ENCODE measurements around the gene ING4.

The ING4 gene

DNA sequence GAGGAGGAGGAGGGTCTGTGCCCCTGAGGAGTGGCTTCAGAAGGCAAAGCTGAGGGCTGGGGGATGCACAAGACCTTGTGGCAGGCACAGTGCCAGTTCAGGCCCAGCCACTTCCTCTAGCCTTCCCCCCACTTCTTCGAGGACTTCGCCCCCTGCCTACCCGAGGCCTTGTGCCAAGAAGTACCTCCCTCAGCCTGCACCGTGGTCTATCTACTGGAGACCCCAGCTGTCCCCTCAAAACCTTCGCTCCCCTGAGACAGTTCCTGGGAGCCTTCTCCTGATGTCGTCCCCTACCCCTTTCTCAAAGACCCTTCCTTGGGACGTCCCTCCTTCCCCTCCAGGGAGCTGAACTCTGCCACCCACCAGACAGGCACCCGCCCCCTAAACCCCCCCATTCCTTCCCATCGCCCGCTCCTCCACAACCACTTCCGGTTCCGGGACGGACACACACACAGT lies 25.7 kb upstream of the ING4 start:
- DNase-seq (ENCODE audit: low read depth), result no peak

DNA sequence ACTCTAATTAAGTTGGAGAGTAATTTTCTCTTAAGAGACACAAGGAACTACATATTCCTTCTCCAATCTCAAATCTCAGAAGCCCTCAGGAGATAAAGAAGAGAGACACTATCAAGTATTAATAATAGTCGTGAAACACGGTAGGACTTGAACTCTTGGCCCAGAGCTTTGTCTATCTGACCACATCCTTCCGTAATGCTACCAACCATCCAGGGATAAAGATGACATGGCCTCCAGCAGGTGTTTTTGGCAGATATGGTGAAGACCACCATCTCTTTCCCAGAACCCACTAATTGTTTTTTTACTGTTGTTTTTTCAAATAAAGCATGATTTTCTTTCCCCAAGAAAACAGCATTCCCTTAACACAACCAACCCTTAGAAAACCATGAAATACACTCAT lies 22.9 kb upstream of the ING4 start:
- DNase-seq (ENCODE audit: low read depth), result no peak

DNA sequence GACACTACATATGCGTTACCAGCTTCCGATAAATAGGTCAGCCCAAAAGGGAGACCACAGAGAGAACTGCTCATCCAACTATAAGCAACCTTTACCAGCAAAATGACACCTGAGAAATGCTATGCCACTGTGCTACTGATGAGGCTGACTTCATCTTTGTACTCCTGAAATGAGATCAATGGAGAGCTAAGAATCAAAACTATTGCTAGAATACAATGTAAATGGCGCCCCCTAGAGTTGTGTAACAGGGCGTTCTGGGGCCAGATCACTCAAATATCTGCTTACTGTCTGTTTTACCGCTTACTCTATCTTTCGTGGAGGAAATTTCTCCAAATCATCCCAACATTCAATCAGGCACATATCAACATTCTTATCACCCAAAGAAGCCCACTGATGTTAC lies 21.7 kb upstream of the ING4 start:
- DNase-seq (ENCODE audit: low read depth), result no peak

DNA sequence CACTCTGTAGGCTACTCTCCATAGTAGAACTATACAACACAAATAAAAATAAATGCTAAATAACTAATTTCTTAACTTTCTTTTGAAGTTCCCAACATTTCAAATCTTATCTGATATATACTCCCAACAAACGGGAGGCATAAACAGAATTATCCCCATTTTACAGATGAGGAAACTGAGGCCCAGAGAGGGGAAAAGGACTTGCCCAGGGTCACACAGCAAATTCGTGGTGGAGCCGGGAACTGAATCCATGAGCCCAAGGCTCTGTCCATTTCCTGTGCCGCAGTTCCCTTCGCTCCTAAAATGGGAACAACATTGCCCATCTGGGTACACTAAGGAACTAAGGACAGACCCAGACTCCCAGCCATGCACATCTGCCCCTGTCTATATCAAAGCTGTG lies 14.0 kb upstream of the ING4 start:
- DNase-seq (ENCODE audit: low read depth), result no peak

DNA sequence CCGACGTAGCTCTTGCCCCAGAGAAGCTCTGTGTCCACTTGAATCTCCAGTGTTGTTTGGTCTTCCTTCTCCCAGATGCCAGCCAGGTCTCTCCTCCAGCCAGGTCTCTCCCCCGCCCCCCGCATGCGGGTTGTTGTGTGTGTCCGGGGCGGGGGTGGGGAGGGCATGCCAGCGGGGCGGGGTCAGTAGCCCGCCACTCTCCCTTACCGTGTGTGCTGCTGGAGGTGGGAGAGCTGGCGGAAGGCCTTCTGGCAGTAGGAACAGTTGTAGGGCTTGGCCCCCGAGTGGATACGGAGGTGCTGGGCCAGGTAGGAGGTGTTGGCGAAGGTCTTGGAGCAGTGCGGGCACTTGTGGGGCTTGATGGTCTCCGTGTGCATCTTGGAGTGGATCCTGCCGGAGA lies 9.2 kb upstream of the ING4 start:
- DNase-seq (ENCODE audit: low read depth), result no peak

DNA sequence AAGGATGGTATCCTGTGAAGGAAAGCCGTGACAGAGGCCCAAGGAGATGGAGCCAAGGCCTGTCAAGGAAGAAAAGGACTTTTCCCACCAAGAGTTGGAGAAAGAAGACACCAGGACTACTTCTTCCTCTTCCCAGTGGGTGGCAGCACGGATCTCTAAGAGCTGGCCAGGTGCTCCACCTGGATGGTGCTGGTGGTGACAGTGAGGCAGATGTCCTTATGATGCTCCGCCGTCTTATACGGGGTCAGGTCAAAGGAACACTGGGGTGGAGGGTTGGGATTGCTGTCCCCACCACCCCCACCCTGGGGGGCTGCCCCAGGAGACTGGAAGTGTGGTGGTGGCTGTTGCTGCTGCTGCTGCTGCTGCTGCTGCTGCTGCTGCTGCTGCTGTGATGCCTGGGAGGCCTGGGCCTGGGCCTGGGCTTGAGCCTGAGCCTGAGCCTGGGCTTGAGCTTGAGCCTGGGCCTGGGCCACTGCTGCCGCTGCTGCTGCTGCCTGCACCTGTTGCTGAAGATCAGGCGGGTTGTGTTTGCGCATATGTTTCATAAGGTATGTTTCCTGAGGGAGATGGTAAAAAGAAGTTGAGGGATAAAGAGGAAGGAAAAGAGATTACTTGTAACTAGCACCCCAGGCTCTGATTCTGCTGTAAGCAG lies 4.8 kb upstream of the ING4 start:
- DNase-seq (ENCODE audit: low read depth), result no peak

DNA sequence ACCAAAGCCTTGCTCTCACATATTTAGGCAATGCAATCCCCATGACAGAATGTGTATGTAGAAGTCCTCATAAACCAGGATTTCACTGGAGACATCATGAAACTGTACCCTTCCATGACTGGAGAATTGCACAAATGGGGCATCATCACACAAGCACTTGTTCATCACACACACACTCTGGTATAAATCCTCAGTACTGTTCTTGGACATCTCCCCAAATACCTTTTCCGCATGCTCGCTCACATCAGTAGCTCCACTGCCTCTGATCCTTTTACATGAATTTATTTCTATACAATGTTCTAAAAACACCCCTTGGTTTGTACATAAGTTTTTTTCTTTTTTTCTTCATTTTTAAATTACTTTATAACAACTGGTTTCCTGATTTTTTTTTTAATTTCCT lies 3.3 kb upstream of the ING4 start:
- DNase-seq (ENCODE audit: low read depth), result no peak

DNA sequence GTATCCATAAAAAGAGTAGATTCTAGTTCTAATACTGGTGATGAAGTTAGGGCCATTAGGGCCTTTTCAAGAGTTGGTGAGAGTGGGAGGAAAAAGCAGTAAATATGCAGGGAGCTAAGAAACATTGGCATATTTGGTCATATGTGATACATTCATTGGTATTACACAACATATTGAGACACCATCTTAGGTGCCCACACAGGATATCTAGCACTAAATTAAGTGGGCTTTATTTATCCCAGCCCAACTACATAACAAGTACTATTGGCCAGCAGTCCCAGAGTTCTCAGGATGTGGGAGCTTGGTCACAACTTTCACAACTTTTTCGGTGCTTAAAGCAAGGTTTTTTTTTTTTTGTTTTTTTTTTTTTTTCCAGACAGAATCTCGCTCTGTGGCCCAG lies 2.0 kb upstream of the ING4 start:
- DNase-seq (ENCODE audit: low read depth), result no peak

DNA sequence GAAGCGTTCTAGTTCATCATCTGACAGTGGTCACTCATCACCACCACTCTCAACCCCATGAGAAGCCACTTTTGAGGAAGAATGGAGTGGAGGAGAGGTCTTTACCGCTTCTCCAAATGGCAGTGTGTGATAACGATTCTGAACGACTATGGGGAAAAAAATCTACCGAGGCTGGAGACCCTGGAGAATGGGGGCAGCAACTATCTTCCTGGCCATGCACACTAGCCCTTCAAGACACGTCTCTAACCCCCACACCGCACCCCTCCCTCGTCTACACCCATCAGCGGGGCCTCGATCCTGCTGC lies 365 bp downstream of the ING4 start:
- DNase-seq (ENCODE audit: low read depth), result no peak

DNA sequence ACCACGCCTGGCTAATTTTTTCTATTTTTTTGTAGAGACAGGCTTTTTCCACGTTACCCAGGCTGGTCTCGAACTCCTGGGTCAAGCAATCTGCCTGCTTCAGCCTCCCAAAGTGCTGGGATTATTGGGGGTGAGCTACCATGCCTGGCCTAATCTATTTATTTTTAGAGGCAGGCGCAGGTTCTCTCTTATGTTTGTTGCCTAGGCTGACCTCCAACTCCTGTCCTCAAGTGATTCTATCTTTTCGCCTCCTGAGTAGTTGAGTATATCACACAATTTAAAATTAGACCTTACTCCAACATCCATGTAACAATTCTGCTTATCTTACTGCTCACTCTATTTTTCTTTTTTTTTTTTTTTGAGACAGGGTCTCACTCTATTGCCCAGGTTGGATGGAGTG lies 8.9 kb downstream of the ING4 start:
- DNase-seq (ENCODE audit: low read depth), result no peak

DNA sequence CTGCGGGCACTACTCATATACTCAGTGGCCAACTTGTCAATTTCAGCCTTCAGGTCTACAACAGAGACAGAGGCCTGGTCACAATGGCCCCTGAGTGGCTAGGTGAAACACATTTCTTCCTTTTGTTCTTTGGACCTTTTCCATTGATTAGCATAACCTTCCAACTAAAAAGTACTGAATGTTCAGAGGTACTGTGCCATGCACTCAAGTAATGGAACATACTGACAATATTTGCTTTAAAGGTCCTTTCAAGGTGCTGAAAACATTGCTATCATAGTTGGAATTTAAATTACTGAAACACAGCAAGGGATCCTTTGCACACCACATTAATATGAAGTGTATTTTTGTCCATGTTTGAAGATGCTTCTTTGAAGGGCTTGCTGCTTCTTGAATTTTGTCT lies 9.6 kb downstream of the ING4 start:
- DNase-seq (ENCODE audit: low read depth), result no peak

DNA sequence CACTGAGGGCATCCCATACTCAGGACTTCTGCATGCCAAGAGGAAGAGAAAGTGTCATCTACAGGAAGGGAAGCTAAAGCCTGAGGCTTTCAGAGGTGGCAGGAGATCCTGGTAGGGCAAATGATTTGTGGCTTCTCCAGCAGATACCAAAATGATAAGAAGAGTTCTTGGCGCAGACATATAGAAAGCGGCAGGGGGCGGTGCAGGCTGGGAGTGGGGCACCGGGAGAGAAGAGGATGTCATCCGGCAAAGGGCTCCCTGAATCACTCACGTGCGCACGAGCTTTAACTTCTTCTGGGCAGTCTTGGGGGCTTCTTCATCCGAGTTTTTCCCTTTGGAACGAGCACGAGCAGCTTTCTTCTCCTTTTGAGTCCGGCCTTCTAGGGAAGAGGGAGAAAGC lies 10.5 kb downstream of the ING4 start:
- no peak for DNase-seq (ENCODE audit: low read depth)

DNA sequence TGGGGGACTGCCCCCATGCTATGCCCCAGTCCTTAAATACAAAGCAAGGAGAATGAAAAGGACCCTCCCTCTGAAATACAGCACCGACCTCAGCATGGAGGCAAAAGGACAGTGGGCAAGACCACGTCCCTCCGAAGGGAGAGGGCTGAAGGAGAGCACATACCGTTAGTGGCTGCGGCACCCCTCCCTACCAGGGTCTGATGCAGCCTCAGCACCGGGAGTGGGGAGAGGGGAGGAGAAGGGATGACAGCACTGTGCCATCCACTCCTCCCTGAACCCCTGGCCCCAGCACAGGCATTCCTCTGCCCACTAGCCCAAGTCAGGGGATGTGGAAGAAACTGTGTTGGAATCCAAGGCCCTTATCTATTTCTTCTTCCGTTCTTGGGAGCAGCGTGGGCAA lies 12.1 kb downstream of the ING4 start:
- no peak for DNase-seq (ENCODE audit: low read depth)

DNA sequence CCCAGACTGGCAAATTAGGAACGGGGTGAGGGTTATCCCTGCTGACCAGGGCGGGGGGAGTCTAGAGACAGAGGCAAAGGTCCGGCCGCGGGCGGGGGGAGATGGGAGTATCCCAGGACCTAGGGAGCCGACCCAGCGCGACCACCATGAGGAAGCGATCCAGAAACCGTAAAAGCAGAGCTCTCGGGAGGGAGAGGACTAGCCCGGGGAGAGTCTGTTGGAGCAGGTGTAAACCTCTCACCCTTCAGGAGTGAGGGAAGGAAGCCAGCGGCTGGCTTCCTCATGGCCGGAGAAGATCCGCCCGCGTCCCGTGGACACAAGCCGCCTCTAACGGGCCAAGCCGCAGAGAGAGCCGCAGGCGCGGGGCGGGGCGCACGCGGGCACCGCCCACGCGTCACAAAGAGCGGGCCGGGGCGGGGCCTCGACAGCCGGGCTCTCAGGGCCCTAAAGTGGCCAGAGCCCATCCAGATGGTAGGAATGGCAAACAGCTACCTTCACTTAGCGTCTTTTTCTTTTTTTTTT lies 15.8 kb downstream of the ING4 start, which contains the start of gene ACRBP:
TSS of gene ACRBP (minus strand) at position 350 of the 522 bp plus-strand sequence. CDS start at position 284, 66 bp downstream.
- no peak for DNase-seq (ENCODE audit: low read depth)

DNA sequence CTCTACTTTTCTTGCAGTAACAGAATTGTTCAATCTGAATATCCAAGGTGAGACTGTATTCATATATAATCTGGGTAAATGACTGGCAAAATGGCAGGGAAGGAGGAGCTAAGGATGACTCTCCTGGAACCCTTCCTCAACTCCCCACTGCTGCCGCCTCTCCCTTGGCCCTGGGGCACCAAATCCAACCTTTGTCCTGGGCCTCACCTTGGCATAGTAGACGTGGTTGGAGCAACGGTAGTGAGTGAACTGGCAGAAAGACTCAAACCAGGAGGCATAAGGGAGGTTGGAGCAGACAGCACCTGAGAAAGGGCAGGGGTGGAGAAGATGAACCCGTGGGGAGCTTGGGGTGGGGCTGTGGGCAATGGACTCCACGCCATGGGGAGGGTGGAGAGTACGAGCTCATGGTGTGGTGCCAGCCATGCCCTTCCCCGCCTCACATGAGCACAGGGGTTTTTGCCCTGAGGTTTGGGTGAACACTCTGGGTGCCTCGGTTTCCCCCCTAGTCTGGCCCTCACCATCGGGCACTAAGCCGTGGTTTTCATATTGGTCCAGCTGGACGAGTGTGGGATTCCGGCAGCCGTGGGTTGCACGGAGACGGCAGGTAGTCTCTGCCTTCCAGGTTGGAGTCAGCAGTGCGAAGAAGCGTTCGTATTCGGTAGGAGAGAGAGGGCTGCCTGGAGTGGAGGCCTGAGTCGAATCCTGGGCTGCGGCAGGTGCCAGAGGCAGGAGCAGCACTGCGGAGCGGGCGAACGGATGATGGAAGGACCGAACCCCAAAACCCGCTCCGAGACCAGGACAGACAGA lies 16.4 kb downstream of the ING4 start:
- no peak for DNase-seq (ENCODE audit: low read depth)

DNA sequence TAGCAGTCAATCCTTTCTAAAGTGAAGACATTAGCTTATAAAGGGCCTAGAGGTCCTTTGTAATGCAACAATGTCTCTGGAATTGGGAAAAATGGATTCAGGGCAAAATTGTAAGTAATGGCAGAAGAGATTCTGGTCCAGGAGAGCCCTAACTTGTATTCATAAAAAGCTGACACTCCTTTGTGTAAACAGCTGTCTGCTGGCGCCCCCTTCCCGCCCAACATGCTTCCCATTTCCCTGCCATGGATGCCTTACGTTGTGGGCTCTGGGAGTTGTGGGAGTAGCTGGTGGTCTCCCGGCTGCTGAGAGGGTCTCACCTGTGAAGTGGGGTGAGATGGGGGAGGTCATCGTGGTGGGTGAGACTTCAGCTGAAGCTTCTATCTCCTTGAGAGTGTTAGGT lies 18.0 kb downstream of the ING4 start:
- no peak for DNase-seq (ENCODE audit: low read depth)

DNA sequence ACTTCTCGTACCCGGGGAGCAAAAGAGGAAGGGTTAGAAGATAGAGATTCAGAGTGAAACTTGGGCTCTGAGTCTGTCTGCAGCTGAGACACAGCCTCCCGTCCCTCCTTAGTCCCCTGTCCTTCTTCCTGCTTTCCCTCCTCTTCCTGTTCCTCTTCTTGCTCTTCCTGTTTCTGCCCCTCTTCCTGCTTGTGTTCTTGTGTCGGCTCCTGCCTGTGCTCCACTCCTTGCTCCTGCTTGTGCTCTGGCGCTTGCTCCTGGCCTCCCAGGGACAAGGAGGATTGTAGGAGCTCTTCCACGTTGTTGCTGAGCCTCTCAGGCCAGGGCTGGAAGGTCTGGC lies 18.7 kb downstream of the ING4 start:
- DNase-seq (ENCODE audit: low read depth), result no peak

DNA sequence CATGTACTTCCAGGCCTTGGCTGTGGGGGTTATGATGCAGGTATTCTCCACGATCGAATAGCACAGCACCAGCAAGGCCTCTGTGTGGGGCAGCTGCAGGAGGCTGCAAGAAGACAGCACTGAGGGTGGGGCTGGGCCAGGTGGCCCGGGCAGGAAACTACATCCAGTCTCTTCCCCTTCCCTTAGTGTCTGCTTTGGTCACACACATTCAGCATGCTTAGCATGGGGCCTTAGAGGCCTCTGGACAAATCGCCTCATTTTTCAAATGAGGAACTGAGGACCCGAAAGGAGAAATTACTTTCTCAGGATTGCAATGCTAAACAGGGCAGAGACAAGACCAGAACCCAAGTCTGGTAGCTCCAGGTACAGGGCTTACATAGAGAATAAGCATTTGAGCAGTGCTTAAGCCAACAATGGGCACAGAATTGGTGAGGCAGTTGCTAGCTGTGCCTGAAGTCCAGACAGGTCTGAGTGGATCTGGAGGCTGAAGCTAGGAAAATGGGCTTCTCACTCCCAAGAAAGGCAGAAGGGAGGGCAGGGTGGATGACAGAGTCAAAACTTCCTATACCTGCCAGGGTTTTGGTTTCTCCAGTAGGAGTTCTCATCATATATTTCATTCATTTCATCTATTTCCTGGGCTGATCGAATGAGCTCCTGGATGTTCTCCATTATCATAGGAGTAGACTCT lies 19.2 kb downstream of the ING4 start:
- DNase-seq (ENCODE audit: low read depth), result no peak

DNA sequence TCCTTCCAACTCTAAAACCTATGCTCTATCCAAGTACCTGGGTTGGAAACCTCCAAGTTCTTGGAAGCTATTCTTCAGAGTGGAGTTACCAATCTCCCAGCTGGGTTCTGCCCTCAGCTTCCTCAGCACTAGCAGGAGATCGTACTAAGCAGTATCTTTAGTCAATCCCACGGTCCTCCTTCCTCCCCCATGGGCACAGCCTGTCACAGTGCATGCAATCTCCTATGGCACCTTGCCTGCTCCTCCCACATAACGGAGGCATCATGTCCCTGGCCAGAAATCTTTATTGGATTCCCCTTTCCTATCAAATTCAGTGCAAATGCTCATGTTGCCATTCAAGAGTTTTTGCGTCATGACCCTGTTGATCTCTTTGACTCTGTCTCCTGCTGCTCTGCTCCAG lies 21.8 kb downstream of the ING4 start:
- no peak for DNase-seq (ENCODE audit: low read depth)

DNA sequence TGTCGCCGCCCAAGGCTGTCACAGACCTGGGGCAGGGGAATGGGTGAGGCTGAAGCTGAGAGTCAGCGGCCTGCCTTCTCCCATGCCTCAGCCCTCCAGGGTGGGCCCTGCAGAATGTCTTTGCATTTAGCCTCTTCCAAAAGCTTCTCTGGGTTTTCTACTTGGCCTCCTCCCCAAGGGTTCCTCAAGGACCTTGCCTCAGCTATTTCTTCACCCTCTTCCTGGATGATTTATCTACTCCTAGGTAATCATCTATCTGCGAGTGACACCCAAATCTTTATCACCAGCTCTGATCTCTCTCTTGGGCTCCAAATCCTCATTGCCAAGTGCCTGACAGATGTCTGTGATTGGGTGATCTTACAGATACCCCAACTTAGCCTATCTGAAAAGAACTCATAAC lies 22.4 kb downstream of the ING4 start:
- DNase-seq (ENCODE audit: low read depth), result no peak

DNA sequence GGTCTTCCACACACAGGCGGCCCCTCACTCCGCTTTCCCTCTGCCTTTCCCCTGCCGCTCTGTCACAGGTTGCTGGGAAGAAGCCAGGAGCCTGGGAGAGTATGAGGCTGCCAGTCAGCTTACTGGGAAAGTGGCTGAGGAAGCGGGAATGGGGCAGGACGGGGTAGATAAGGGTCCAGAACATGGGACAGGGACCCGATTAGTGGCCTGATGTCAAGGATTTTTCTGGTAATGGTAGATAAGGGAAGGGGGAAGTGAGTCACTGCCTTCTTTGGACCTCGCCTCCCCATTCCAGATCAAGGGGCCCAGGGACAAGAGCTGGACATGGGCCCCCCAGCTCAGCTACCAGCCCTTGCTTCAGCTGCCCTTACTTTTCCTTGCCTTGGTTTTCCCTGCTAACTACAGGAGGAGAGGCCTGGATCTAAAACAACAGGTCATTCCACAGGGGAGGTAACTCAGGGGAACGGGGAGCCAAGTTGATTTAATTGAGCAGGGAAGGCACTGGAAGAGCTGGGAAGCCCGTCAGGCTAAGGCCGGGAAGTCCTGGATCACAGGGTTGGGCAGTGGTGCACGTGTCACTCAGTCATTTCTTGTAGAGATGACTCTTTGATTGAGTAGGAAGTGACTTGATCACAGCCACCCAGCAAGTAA lies 23.6 kb downstream of the ING4 start:
- no peak for DNase-seq (ENCODE audit: low read depth)

DNA sequence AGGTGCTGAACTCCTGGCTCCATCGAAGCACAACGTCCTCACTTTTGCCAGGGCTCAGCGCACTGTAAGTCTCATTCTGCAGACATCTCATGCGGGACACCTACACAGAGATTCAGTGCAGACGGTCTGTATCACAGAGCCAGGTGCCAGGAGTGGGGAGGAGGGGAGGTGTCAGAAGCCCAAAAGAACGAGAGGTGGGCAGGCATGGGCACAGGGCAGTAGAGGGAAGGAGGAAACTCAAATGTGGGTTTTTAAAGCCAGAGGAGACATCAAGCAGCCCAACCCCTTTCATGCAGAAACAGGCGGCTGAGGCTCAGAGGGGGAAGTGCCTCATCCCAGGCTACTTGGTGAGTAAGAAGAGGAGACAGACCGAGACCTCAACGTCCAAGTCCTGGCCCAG lies 24.6 kb downstream of the ING4 start:
- no peak for DNase-seq (ENCODE audit: low read depth)

All from GM04504 (cell line).